Activated naive CD8-positive, alpha-beta T cell treated with anti-CD3 and anti-CD28 coated beads, Interleukin-2, amount 50 U/mL, for 16 hours (primary cell): ENCODE results near the gene ZNF598.

Experiments
- DNase-seq: peaks from one replicate; pipeline ENCODE4 v3.0.0-alpha.2; 2020; ENCODE audit warnings: low read depth, low spot score

The ZNF598 gene

GRCh38 chr16:1991948-1992703, 17.5 kb downstream of the ZNF598 start:
- peak; percentile 94 for DNase-seq

GRCh38 chr16:1991588-1991947, 18.1 kb downstream of the ZNF598 start:
- DNase-seq, result no peak

- DNase-seq, result no peak
Observed at GRCh38 chr16:1991135-1991551, 18.5 kb downstream of the ZNF598 start.

GRCh38 chr16:1990351-1991134, 19.1 kb downstream of the ZNF598 start:
- no peak for DNase-seq

- DNase-seq, result no peak
Observed at GRCh38 chr16:1990101-1990350, 19.6 kb downstream of the ZNF598 start.

GRCh38 chr16:1989209-1990100, 20.2 kb downstream of the ZNF598 start, which contains the start of gene SYNGR3:
TSS of gene SYNGR3 (plus strand) at chr16:1989970. CDS start at chr16:1990103, 133 bp downstream.
- DNase-seq, result no peak

- no peak for DNase-seq
Observed at GRCh38 chr16:1987198-1987597, 22.4 kb downstream of the ZNF598 start.

GRCh38 chr16:1985466-1986150, 24.0 kb downstream of the ZNF598 start:
- DNase-seq, result no peak

GRCh38 chr16:1984347-1985225, 25.0 kb downstream of the ZNF598 start:
- DNase-seq, result no peak

- DNase-seq, result no peak
Observed at GRCh38 chr16:1983544-1984346, 25.9 kb downstream of the ZNF598 start, which contains the start of gene GFER. TSS of gene GFER (plus strand) at chr16:1984193. CDS start at chr16:1984219, 26 bp downstream.

GRCh38 chr16:1982991-1983543, 26.6 kb downstream of the ZNF598 start:
- DNase-seq, result no peak

- no peak for DNase-seq
Observed at GRCh38 chr16:1982013-1982433, 27.6 kb downstream of the ZNF598 start.

- no peak for DNase-seq
Observed at GRCh38 chr16:1981398-1981836, 28.2 kb downstream of the ZNF598 start, which contains the start of gene NOXO1. TSS of gene NOXO1 (minus strand) at chr16:1981469. CDS start at chr16:1981179, 290 bp downstream.

GRCh38 chr16:1980770-1981087, 28.9 kb downstream of the ZNF598 start:
- DNase-seq, result no peak

GRCh38 chr16:1980030-1980769, 29.4 kb downstream of the ZNF598 start:
- DNase-seq, result no peak

GRCh38 chr16:1979271-1980029, 30.2 kb downstream of the ZNF598 start:
- DNase-seq, result no peak

- no peak for DNase-seq
Observed at GRCh38 chr16:1978476-1979120, 31.0 kb downstream of the ZNF598 start.
